NT2/D1 (cell line): ENCODE results near the gene EPHA5.

ENCODE experiments used
- SUZ12 ChIP-seq: IDR thresholded peaks from 2 replicates; pipeline ENCODE4 v1.6.1; 2011; ENCODE audit not compliant: insufficient read length, insufficient read depth; ENCODE audit errors: extremely low read depth
- YY1 ChIP-seq: IDR thresholded peaks from 2 replicates; pipeline ENCODE4 v1.6.1; 2011; ENCODE audit not compliant: insufficient read length, insufficient read depth
- ZNF274 ChIP-seq: IDR thresholded peaks from 2 replicates; pipeline ENCODE4 v1.6.1; 2011; ENCODE audit warnings: mild to moderate bottlenecking, low read depth, low read length

DNA sequence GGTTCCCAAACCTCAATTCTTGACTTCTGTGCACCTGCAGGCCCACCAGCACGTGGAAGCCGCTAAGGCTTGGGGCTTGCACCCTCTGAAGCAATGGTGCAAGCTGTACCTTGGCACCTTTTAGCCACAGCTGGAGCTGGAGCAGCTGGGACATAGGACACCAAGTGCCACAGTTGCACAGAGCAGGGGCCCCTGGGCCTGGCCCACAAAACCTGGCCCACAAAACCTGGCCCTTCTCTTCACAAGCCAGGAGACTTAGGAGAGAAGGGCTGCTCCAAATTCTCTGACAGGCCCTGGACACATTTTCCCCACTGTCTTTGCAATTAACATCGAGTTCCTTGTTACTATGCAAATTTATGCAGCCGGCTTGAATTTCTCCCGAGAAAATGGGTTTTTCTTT, 197.8 kb downstream of the EPHA5 start:
- TF ChIP-seq YY1 (no peak), SUZ12 (no peak), ZNF274 (no peak)
